ENCODE results near the gene ARHGEF17.
A peak's percentile ranks its signal among the peaks of the same experiment; 100 is the strongest.

The ARHGEF17 gene

DNA sequence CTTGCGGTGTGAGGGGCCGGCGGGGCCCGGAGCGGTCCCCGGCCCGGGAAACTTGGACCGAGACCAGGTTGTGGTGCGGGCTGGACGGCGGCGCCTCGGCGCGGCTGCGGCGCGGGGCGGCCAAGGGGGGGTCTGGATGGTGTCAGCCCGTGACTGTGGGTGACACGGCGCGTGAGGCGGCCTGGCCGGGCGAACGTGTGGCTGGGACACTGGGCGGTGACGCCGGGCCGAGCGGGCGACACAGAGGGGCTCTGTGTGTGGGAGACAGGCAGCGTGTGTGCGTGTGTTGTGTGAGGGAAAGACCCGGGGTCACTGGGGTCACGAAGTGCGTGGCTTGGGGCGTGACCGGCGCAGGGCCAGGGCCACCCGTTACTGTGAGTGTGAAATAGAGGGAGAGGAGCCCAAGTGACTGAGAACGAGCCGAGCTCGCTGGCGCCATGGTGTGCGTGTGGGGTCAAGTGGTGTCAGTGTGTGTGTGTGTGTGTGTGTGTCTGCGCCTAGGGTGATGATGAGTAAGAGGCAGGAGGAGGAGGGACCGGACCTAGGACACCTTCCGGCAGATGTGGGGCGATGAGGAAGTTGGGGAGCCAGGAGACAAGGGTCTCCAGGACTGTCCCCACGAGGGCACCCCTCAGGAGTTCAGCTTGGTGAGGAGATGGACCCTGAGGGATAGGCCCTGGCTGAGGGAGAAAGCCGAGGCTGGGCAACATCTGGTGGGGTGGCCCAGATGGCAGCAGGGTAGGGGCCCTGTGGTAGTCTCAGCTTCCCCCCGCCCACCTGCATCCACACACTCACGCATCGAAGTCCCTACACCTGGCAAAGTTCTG lies 68.9 kb downstream of the ARHGEF17 start:
- Histone ChIP-seq H3K4me1 (ENCODE audit: insufficient read depth, insufficient read length) (peaks cover 23% of the 10 kb centered on the region), H3K9me3 (ENCODE audit: insufficient read depth, low read length) (no peaks in the 10 kb centered on the region), H3K9ac (ENCODE audit: insufficient read length, low read depth) (peak overlapping the region; percentile 91), H3K27me3 (ENCODE audit: insufficient read depth, insufficient read length) (no peaks in the 10 kb centered on the region), H3K36me3 (ENCODE audit: insufficient read depth, insufficient read length, low read length) (peaks cover 22% of the 10 kb centered on the region), H3K4me3 (ENCODE audit: insufficient read length, low read depth) (peak overlapping the region; percentile 94)
- peak; percentile 32 for DNase-seq (ENCODE audit: low read depth, low spot score)
- TF ChIP-seq YY1 (IDR thresholded peaks at IDR 0.05; ENCODE audit: insufficient read depth, insufficient read length) (no peak), SUZ12 (IDR thresholded peaks at IDR 0.05; ENCODE audit: extremely low read depth, insufficient read depth, insufficient read length) (no peak), ZNF274 (IDR thresholded peaks at IDR 0.05; ENCODE audit: low read depth, low read length) (no peak)

DNA sequence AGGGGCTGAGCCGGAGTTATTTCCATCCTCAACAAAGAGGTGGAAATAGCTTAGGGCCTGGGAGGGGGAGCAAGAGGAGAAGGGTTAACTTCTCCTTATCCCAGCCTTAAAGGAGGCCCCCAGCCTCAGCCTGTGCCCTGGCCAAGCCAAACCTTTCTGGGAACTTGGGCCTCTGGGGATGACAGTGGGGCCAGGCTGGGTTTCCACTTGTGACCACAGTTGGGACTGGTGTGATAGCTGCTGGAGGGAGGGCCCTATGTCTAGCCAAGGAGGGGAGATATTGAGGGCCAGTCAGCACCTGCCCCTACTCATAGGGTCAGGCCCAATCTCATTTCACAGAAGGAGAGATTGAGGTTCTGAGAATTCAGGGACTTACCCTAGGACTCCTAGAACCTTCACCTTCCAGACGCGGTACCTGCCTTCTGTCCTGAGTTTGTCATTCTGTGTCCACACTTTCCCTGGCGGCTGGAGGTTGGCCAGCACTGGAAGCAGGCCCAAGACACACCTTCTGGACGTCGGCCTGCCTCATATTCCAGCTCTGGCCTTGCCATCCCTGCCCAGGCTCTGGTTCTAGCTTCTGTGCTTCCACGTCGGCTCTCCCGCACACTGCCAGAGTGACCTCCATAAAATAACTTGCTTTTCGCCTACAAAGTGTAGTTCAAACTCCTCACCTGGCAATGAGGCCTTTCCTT lies 71.3 kb downstream of the ARHGEF17 start:
- H3K36me3 ChIP-seq (ENCODE audit: insufficient read depth, insufficient read length, low read length), result peaks cover 28% of the 10 kb centered on the region
- DNase-seq (ENCODE audit: low read depth, low spot score), result no peak
- no peaks in the 10 kb centered on the region for H3K27me3 ChIP-seq (ENCODE audit: insufficient read depth, insufficient read length)
- no peaks in the 10 kb centered on the region for H3K9me3 ChIP-seq (ENCODE audit: insufficient read depth, low read length)
- no peak overlapping the region for H3K4me3 ChIP-seq (ENCODE audit: insufficient read length, low read depth)
- peaks cover 42% of the 10 kb centered on the region for H3K4me1 ChIP-seq (ENCODE audit: insufficient read depth, insufficient read length)
- H3K9ac ChIP-seq (ENCODE audit: insufficient read length, low read depth), result peak overlapping the region; percentile 50
- no peak for TF ChIP-seq YY1 (IDR thresholded peaks at IDR 0.05; ENCODE audit: insufficient read depth, insufficient read length)
- TF ChIP-seq ZNF274 (IDR thresholded peaks at IDR 0.05; ENCODE audit: low read depth, low read length), result no peak
- no peak for TF ChIP-seq SUZ12 (IDR thresholded peaks at IDR 0.05; ENCODE audit: extremely low read depth, insufficient read depth, insufficient read length)

DNA sequence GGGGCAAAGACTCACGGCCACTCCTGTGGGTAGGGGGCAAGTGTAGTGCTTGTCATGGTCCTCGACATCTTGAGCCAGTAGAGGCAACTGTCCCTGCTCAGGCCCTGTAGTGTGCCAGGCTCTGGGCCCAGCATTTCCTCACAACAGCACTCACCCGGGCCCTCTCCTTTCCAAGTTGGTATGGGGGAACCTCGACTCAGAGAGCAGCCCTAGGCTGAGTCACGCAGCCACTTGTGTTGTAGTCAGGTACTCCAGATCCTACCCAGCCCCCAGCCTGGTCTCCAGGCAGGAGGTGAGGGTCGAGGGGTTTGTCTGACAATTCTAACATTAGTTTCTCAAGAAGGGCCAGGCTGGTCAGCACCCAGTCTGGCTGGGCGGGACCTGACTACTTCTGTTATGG lies 72.3 kb downstream of the ARHGEF17 start:
- peaks cover 48% of the 10 kb centered on the region for H3K4me1 ChIP-seq (ENCODE audit: insufficient read depth, insufficient read length)
- H3K4me3 ChIP-seq (ENCODE audit: insufficient read length, low read depth), result no peak overlapping the region
- no peak for TF ChIP-seq YY1 (IDR thresholded peaks at IDR 0.05; ENCODE audit: insufficient read depth, insufficient read length)
- TF ChIP-seq SUZ12 (IDR thresholded peaks at IDR 0.05; ENCODE audit: extremely low read depth, insufficient read depth, insufficient read length), result no peak
- no peak for TF ChIP-seq ZNF274 (IDR thresholded peaks at IDR 0.05; ENCODE audit: low read depth, low read length)

DNA sequence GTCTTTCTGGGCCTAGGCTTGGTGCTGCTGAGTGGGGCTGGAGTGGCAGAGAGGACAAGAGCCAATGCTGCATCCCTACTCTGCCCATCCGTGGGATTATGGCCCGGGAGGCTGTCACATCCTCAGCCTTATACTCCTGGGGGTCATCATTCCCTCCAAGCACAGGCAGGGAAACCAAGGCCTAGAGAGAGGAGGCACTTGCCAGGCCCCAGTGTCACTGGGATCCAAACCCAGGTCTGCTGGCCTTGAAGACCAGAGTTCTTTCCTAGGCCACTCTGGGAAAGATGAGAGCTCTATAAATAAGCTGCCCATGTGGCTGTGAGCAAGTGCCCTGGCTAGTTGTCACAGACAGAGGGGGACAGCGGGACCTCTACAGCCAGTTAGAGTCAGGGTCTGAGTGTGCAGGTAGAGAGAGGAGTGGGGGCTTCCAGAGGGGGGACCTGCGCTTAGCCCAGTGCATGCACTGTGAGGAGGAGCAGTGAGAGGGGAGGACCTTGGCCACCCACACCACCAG lies 72.9 kb downstream of the ARHGEF17 start:
- H3K36me3 ChIP-seq (ENCODE audit: insufficient read depth, insufficient read length, low read length), result peaks cover 31% of the 10 kb centered on the region
- H3K9ac ChIP-seq (ENCODE audit: insufficient read length, low read depth), result no peak overlapping the region
- no peak overlapping the region for H3K4me3 ChIP-seq (ENCODE audit: insufficient read length, low read depth)
- TF ChIP-seq ZNF274 (IDR thresholded peaks at IDR 0.05; ENCODE audit: low read depth, low read length) (no peak), YY1 (IDR thresholded peaks at IDR 0.05; ENCODE audit: insufficient read depth, insufficient read length) (no peak), SUZ12 (IDR thresholded peaks at IDR 0.05; ENCODE audit: extremely low read depth, insufficient read depth, insufficient read length) (no peak)
- H3K9me3 ChIP-seq (ENCODE audit: insufficient read depth, low read length), result no peaks in the 10 kb centered on the region
- DNase-seq (ENCODE audit: low read depth, low spot score), result no peak
- no peaks in the 10 kb centered on the region for H3K27me3 ChIP-seq (ENCODE audit: insufficient read depth, insufficient read length)
- peaks cover 51% of the 10 kb centered on the region for H3K4me1 ChIP-seq (ENCODE audit: insufficient read depth, insufficient read length)

More for the DNA sequence above, 72.3 kb downstream of the ARHGEF17 start:
- no peak for DNase-seq (ENCODE audit: low read depth, low spot score)
- Histone ChIP-seq H3K36me3 (ENCODE audit: insufficient read depth, insufficient read length, low read length) (peaks cover 31% of the 10 kb centered on the region), H3K9ac (ENCODE audit: insufficient read length, low read depth) (no peak overlapping the region), H3K27me3 (ENCODE audit: insufficient read depth, insufficient read length) (no peaks in the 10 kb centered on the region), H3K9me3 (ENCODE audit: insufficient read depth, low read length) (no peaks in the 10 kb centered on the region)

DNA sequence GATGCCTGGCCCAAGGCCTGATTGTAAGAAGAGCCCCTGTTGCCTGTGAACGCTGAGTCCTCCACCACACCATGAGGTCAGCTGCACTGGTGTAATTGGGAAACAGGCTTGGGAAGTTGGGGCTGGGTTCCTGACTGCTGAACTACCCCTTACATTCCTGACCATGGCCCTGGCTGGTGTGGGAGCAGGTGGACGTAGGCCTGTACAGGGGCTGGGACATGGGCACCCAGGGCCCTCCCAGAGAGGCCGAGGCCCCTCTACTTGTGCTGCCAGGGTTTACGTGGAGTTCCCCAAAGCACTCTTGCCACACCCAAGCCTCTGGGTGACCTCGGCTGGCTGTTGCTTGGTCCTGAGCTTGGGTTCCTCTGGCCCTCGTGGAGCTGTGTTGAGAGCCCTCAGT lies 73.5 kb downstream of the ARHGEF17 start:
- TF ChIP-seq SUZ12 (IDR thresholded peaks at IDR 0.05; ENCODE audit: extremely low read depth, insufficient read depth, insufficient read length) (no peak), YY1 (IDR thresholded peaks at IDR 0.05; ENCODE audit: insufficient read depth, insufficient read length) (no peak), ZNF274 (IDR thresholded peaks at IDR 0.05; ENCODE audit: low read depth, low read length) (no peak)
- Histone ChIP-seq H3K9ac (ENCODE audit: insufficient read length, low read depth) (no peak overlapping the region), H3K4me3 (ENCODE audit: insufficient read length, low read depth) (no peak overlapping the region), H3K27me3 (ENCODE audit: insufficient read depth, insufficient read length) (no peaks in the 10 kb centered on the region), H3K9me3 (ENCODE audit: insufficient read depth, low read length) (no peaks in the 10 kb centered on the region), H3K36me3 (ENCODE audit: insufficient read depth, insufficient read length, low read length) (peaks cover 31% of the 10 kb centered on the region), H3K4me1 (ENCODE audit: insufficient read depth, insufficient read length) (peaks cover 57% of the 10 kb centered on the region)
- DNase-seq (ENCODE audit: low read depth, low spot score), result no peak

DNA sequence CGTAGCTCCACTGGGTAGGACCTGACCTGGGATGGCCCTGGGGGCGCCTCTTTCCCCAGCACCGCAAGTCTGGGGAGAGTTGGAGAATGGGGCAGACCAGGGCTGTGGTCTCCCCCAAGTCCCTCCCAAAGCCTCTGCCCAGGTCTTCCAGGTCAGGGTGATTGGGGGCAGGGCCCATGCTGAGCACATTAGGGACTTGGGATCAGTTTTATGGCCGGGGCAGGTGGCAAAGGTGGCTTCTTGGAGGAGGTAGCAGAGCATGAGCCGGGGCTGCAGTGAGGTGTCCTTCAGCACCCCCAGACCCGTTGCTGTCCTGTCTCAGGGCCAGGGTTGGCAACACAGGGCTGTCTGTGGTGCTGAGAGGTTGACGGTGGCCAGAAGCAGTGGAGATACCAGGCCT lies 74.1 kb downstream of the ARHGEF17 start:
- no peak for DNase-seq (ENCODE audit: low read depth, low spot score)
- Histone ChIP-seq H3K4me3 (ENCODE audit: insufficient read length, low read depth) (no peak overlapping the region), H3K9me3 (ENCODE audit: insufficient read depth, low read length) (no peaks in the 10 kb centered on the region), H3K27me3 (ENCODE audit: insufficient read depth, insufficient read length) (no peaks in the 10 kb centered on the region), H3K36me3 (ENCODE audit: insufficient read depth, insufficient read length, low read length) (peaks cover 31% of the 10 kb centered on the region), H3K9ac (ENCODE audit: insufficient read length, low read depth) (no peak overlapping the region), H3K4me1 (ENCODE audit: insufficient read depth, insufficient read length) (peaks cover 59% of the 10 kb centered on the region)
- TF ChIP-seq ZNF274 (IDR thresholded peaks at IDR 0.05; ENCODE audit: low read depth, low read length) (no peak), YY1 (IDR thresholded peaks at IDR 0.05; ENCODE audit: insufficient read depth, insufficient read length) (no peak), SUZ12 (IDR thresholded peaks at IDR 0.05; ENCODE audit: extremely low read depth, insufficient read depth, insufficient read length) (no peak)

DNA sequence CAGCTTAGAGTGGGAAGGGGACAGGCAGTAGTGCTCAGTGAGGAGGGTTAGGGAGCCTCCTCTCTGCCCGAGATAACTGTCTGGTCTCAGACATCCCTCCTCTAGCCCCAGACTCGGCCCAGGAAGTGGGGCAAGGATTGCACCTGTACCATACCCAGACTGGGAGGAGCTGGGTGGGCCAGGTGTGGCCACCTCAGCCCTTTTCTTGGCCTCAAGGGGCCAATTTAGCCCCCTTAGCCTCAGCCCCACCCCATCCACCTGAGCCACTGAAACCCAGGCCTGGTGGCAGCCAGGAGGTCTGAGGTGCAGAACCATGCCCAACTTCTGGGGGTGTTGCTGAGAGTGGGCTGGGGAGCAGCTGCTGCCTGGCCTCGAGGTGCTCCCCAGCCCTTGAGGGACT lies 74.7 kb downstream of the ARHGEF17 start:
- Histone ChIP-seq H3K4me3 (ENCODE audit: insufficient read length, low read depth) (no peak overlapping the region), H3K9ac (ENCODE audit: insufficient read length, low read depth) (no peak overlapping the region)

More for the DNA sequence above, 74.7 kb downstream of the ARHGEF17 start:
- DNase-seq (ENCODE audit: low read depth, low spot score), result no peak
- peaks cover 60% of the 10 kb centered on the region for H3K4me1 ChIP-seq (ENCODE audit: insufficient read depth, insufficient read length)
- TF ChIP-seq SUZ12 (IDR thresholded peaks at IDR 0.05; ENCODE audit: extremely low read depth, insufficient read depth, insufficient read length) (no peak), ZNF274 (IDR thresholded peaks at IDR 0.05; ENCODE audit: low read depth, low read length) (no peak), YY1 (IDR thresholded peaks at IDR 0.05; ENCODE audit: insufficient read depth, insufficient read length) (no peak)
- H3K27me3 ChIP-seq (ENCODE audit: insufficient read depth, insufficient read length), result no peaks in the 10 kb centered on the region
- peaks cover 32% of the 10 kb centered on the region for H3K36me3 ChIP-seq (ENCODE audit: insufficient read depth, insufficient read length, low read length)
- H3K9me3 ChIP-seq (ENCODE audit: insufficient read depth, low read length), result no peaks in the 10 kb centered on the region
